ENCODE measurements around the gene SPECC1.

GRCh38 chr17:20028443-20028842 is 19.3 kb downstream of the SPECC1 start:
- TF ChIP-seq CTCF (IDR thresholded peaks at IDR 0.05) (no peak), POLR2A (IDR thresholded peaks at IDR 0.05) (no peak)

Measured in breast epithelium (tissue), 3 donors.